Renal cortex interstitium (tissue), 11 donors: ENCODE measurements around the gene RND3. TPM values are rescaled to one million over a fixed set of nuclear protein-coding genes. Genes with fewer than 3 reads are reported as not detected.

Source experiments
- DNase-seq, 11 donors: peaks; one replicate each; pipeline ENCODE4 v3.0.0-alpha.2; 2013; ENCODE audit warnings: low read depth in 9 of 11, low spot score in 4 of 11; ENCODE audit errors: extremely low read depth in 1 of 11
- polyA plus RNA-seq, 3 donors: library from polyadenylated mRNA; unstranded; fragments of 120-200 nt; gene quantifications; one replicate each; pipeline ENCODE4 v1.2.1, GENCODE V29; 2013; ENCODE audit not compliant: insufficient read length in 3 of 3

RND3 gene
- polyA plus RNA-seq, 3 donors = 44.5 to 55.7 (median 55.0) TPM

DNA sequence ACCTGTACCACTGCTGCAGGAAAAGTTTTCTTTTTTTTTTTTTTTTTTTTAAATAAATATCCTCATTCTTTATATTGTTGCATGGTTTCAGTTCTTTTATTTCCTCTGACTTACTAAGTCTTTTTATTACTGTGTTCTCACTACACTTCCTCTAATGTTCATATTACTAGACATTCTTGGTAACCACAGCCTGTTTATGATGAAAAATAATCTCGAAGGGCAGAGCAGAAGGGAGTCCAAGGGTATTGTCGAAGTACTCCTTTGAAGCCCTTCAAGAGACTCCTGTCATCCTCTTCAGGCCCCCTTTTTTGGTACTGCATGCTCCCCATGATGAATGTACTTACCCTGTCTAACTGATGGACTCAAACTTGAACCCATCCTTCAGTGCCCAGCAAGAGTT is 61.2 kb downstream of the RND3 start:
- no peak for DNase-seq

DNA sequence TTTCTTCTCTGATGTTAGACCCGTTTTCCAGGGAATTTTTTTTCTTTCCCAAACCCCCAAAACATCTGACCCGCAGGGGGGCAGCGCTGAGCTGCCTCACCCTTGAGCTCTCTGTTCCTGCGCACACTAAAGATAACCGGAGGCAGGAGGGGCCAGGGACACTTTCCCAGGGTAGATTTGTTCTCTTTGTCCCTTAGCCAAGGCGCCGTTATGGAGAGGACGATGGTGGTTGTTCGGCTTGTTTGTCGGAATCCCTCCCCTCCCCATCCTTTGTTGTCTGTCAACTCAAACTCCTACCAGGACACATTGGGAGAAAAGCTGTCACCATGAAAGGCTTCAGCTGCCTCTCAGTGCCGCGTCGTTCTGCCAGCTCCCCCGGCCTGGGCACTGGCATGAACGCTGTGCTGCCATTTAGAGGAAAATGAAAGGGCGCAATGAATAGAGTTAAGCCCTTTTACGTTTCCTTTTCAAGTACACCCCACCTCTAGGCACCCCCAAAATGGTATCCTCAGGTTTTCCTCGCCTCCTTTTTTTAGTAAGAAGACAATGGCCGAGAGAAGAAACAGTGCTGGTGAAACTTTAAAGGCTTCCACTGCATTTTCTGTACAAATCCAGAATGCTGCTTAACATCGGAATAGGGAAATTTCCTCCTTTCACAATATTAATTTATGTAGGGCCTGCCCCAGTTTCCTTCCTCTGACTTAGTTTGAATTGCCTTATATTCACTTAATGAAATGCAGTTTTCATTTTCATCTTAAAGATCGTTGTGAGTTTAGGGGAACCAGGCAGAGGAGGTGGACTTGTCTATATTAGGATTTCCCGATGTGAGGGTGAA is 62.1 kb downstream of the RND3 start:
- no peak for DNase-seq

DNA sequence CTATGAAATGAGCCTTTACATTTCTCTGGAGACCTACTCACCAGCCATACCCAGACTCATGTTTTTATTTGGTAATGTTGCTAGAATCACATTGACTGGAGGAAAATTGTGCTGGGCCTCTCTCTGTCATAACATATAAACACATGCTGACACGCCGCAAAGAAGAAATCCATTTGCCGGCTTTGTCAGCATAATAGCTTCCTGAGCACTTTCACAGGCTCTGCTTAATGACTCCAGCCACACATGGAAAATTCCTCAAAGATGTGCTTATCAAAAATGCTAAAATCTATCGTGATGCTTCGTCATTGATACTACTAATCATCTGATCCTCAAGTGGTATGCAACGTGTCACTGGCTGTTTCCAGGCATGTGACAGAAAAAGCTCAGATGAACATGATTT is 63.1 kb downstream of the RND3 start:
- DNase-seq = no peak

DNA sequence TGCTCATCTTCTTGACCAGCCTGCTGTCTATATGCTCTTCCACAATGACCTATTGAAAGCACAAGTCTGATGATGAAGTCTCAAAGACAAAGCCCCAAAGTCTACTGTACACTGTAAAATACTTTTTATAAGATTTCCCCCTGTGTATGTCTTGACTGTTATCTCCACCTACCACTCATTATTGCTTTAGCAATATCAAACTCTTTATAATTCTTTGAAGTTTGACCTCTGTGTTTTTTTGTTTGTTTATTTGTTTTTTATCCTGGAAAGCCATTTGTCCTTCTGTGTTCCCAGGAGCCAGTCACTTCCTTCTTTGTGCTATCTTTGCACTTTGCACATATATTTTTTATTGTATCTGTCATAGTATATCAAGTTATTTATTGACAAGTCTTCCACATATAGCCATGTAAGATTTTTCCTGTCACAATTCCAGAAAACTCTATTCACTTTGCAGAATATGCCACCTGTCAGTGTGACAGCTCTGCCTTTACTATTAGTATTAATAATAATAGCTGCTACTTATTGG is 66.3 kb downstream of the RND3 start:
- DNase-seq = no peak

DNA sequence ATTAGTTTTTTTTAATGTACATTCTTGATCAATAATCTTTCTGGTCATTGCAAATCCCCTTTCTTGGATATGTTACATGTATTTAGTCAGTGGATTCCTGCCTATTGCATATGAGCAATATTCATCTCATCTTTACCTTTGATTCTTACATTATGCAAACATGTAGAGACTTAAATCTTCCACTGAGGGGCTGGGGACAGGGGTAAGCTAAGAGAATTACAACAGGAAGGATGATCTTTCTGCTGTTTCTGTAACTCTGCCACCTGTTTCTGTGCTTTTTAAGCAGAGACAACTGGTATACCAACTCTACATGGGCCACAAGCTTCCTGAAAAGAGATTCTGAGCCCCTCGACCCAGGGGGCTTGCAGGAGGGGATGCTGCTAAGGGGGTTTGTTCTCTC is 68.6 kb downstream of the RND3 start:
- no peak for DNase-seq
